HG03095 (cell line): ENCODE results near the gene NFIA.
A peak's percentile ranks its signal among the peaks of the same experiment; 100 is the strongest.

Source experiments
- ATAC-seq: cut with Tn5 transposase; IDR thresholded peaks from one replicate; pipeline ENCODE4 v1.9.1; 2021; ENCODE audit warnings: moderate library complexity; ENCODE audit not compliant: unreplicated experiment

NFIA gene

GRCh38 chr1:61082311-61083012 is at the start of gene NFIA:
NFIA (plus strand) TSS chr1:61082561.
- ATAC-seq: no peak

GRCh38 chr1:61035880-61036279 is 46.5 kb upstream of the NFIA start:
- ATAC-seq: no peak

GRCh38 chr1:61042466-61043009 is 39.8 kb upstream of the NFIA start:
- ATAC-seq: no peak

- ATAC-seq: no peak
Measured at GRCh38 chr1:61043010-61043820, 39.1 kb upstream of the NFIA start.

GRCh38 chr1:61046434-61046833 is 35.9 kb upstream of the NFIA start:
- ATAC-seq: no peak

- no peak for ATAC-seq
Measured at GRCh38 chr1:61047061-61047460, 35.3 kb upstream of the NFIA start.

GRCh38 chr1:61049850-61050540 is 32.4 kb upstream of the NFIA start:
- peak; percentile 70 for ATAC-seq

- no peak for ATAC-seq
Measured at GRCh38 chr1:61050541-61051442, 31.6 kb upstream of the NFIA start.

- no peak for ATAC-seq
Measured at GRCh38 chr1:61051443-61051718, 31.0 kb upstream of the NFIA start.

- ATAC-seq: no peak
Measured at GRCh38 chr1:61051719-61052394, 30.5 kb upstream of the NFIA start.

- no peak for ATAC-seq
Measured at GRCh38 chr1:61052395-61053225, 29.8 kb upstream of the NFIA start.

- ATAC-seq: no peak
Measured at GRCh38 chr1:61053226-61053711, 29.1 kb upstream of the NFIA start.

- ATAC-seq: no peak
Measured at GRCh38 chr1:61053712-61054600, 28.4 kb upstream of the NFIA start.

- no peak for ATAC-seq
Measured at GRCh38 chr1:61054601-61054993, 27.8 kb upstream of the NFIA start.

- no peak for ATAC-seq
Measured at GRCh38 chr1:61055110-61055614, 27.2 kb upstream of the NFIA start.

- no peak for ATAC-seq
Measured at GRCh38 chr1:61056196-61056572, 26.2 kb upstream of the NFIA start.

GRCh38 chr1:61056573-61057439 is 25.6 kb upstream of the NFIA start:
- ATAC-seq: no peak
